VCaP (cell line): Measurements from ENCODE around the gene C12orf57.
A peak's percentile ranks its signal among the peaks of the same experiment; 100 is the strongest.

Source experiments
- H3K27ac ChIP-seq: fragments of 450-650 bp; 2 replicates; pipeline ENCODE4 v1.5.1; 2017
- CTCF ChIP-seq: fragments of 450-650 bp; conservative IDR thresholded peaks from 2 replicates; pipeline ENCODE4 v1.5.1; 2017; ENCODE audit warnings: mild to moderate bottlenecking, moderate library complexity

The C12orf57 gene

GRCh38 chr12:6957741-6958608 lies 14.2 kb downstream of the C12orf57 start:
- TF ChIP-seq CTCF = no peak
- no peak overlapping the region for H3K27ac ChIP-seq

GRCh38 chr12:6958609-6959057 lies 14.8 kb downstream of the C12orf57 start:
- no peak for TF ChIP-seq CTCF
- no peak overlapping the region for H3K27ac ChIP-seq

- TF ChIP-seq CTCF = no peak
- H3K27ac ChIP-seq = no peak overlapping the region
Observed at GRCh38 chr12:6959058-6959804, 15.4 kb downstream of the C12orf57 start.

- TF ChIP-seq CTCF = no peak
- no peak overlapping the region for H3K27ac ChIP-seq
Observed at GRCh38 chr12:6959805-6960592, 16.2 kb downstream of the C12orf57 start.

GRCh38 chr12:6960593-6961277 lies 16.9 kb downstream of the C12orf57 start:
- H3K27ac ChIP-seq = no peak overlapping the region
- TF ChIP-seq CTCF = 0 out of 2 replicates have a peak, but pooled peaks have one; percentile 7

- no peak for TF ChIP-seq CTCF
- H3K27ac ChIP-seq = no peak overlapping the region
Observed at GRCh38 chr12:6961278-6961694, 17.5 kb downstream of the C12orf57 start.
